MM.1S (cell line): ENCODE measurements around the gene CRIP2.

Experiments used
- DNase-seq: peaks from one replicate; pipeline ENCODE4 v3.0.0-alpha.2; 2015
- H2AFZ ChIP-seq: fragments of 300-600 bp; sonication (generic); 2 replicates; pipeline ENCODE4 v1.6.0; 2016; ENCODE audit warnings: antibody characterized with exemption, low read length
- H3F3A ChIP-seq: fragments of 300-600 bp; sonication (generic); 2 replicates; pipeline ENCODE4 v1.6.1; 2016; ENCODE audit warnings: mild to moderate bottlenecking, antibody characterized with exemption, low read length, moderate library complexity, mixed read lengths; ENCODE audit not compliant: insufficient read depth
- H3K27ac ChIP-seq: fragments of 300-600 bp; sonication (generic); 2 replicates; pipeline ENCODE4 v1.5.1; 2016; ENCODE audit warnings: mild to moderate bottlenecking, low read length
- H3K27me3 ChIP-seq: fragments of 300-600 bp; sonication (generic); replicated peaks from 2 replicates; pipeline ENCODE4 v1.6.0; 2016; ENCODE audit warnings: low read length; ENCODE audit not compliant: insufficient read depth
- H3K36me3 ChIP-seq: fragments of 300-600 bp; sonication (generic); replicated peaks from 2 replicates; pipeline ENCODE4 v1.6.1; 2016; ENCODE audit warnings: mild to moderate bottlenecking, low read length, mixed read lengths; ENCODE audit not compliant: insufficient read depth
- H3K4me1 ChIP-seq: fragments of 300-600 bp; sonication (generic); 2 replicates; pipeline ENCODE4 v1.6.1; 2016; ENCODE audit warnings: low read length, mixed read lengths
- H3K4me2 ChIP-seq: fragments of 300-600 bp; sonication (generic); 2 replicates; pipeline ENCODE4 v1.6.0; 2016; ENCODE audit warnings: low read depth, low read length
- H3K4me3 ChIP-seq: fragments of 300-600 bp; sonication (generic); 2 replicates; pipeline ENCODE4 v1.5.1; 2016; ENCODE audit warnings: low read length, mixed read lengths
- H3K79me2 ChIP-seq: fragments of 300-600 bp; sonication (generic); 2 replicates; pipeline ENCODE4 v1.6.1; 2016; ENCODE audit warnings: mixed run types, low read length, mixed read lengths
- H3K9ac ChIP-seq: fragments of 300-600 bp; sonication (generic); 2 replicates; pipeline ENCODE4 v1.6.1; 2016; ENCODE audit warnings: low read length, mixed read lengths
- H3K9me2 ChIP-seq: fragments of 300-600 bp; sonication (generic); replicated peaks from 2 replicates; pipeline ENCODE4 v1.6.1; 2016; ENCODE audit warnings: mild to moderate bottlenecking, low read length, mixed read lengths; ENCODE audit not compliant: insufficient read depth
- H3K9me3 ChIP-seq: fragments of 300-600 bp; sonication (generic); replicated peaks from 2 replicates; pipeline ENCODE4 v1.6.1; 2016; ENCODE audit warnings: mild to moderate bottlenecking, low read length, mixed read lengths; ENCODE audit not compliant: insufficient read depth
- H4K20me1 ChIP-seq: fragments of 300-600 bp; sonication (generic); 2 replicates; pipeline ENCODE4 v1.6.1; 2016; ENCODE audit warnings: mild to moderate bottlenecking, low read length, moderate library complexity, mixed read lengths; ENCODE audit not compliant: insufficient read depth
- CTCF ChIP-seq: fragments of 300-600 bp; sonication (generic); IDR thresholded peaks from 2 replicates; pipeline ENCODE4 v1.5.1; 2016; ENCODE audit warnings: antibody characterized with exemption, low read length, mixed read lengths
- EZH2 ChIP-seq: fragments of 300-600 bp; sonication (generic); optimal IDR thresholded peaks from 2 replicates; pipeline ENCODE3; 2017; ENCODE audit warnings: low read depth, mild to moderate bottlenecking, antibody characterized with exemption, low read length, mixed read lengths
- EZH2phosphoT487 ChIP-seq: fragments of 300-600 bp; sonication (generic); IDR thresholded peaks from 2 replicates; pipeline ENCODE4 v1.6.1; 2018; ENCODE audit warnings: antibody characterized with exemption, low read length

Gene CRIP2

DNA sequence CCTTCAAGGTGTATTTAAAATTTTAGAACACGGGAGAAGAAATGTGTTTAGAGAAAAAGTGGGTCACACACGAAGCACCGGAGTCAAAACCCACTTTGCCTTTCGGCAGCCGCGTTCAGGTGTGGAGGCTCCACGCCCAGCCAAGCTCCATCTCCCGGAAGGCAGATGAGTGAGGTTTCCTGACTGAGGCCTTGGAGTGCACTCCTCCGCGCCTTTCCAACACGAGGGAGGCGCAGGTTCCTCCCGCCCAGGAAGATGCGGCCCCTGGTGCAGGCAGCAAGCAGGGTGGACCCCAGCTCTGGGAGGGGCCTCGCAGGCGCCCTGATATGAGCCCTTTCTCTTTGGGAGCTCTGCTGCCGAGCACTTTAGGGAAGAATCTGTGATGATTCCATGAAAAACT, 32.5 kb upstream of the CRIP2 start:
- Histone ChIP-seq H3K4me3 (no peak overlapping the region), H4K20me1 (no peaks in the 10 kb centered on the region), H3F3A (no peaks in the 10 kb centered on the region), H3K4me1 (no peaks in the 10 kb centered on the region), H3K79me2 (peaks cover 10% of the 10 kb centered on the region), H3K9me3 (no peaks in the 10 kb centered on the region), H3K27me3 (no peaks in the 10 kb centered on the region), H3K9ac (no peak overlapping the region), H3K4me2 (no peak overlapping the region), H3K36me3 (no peaks in the 10 kb centered on the region), H3K9me2 (no peaks in the 10 kb centered on the region), H3K27ac (no peak overlapping the region), H2AFZ (no peak overlapping the region)
- no peak for DNase-seq
- TF ChIP-seq CTCF, result no peak
- TF ChIP-seq EZH2, result no peak
- no peak for TF ChIP-seq EZH2phosphoT487

- H3K27ac ChIP-seq, result no peak overlapping the region
- no peaks in the 10 kb centered on the region for H4K20me1 ChIP-seq
- peaks cover 3% of the 10 kb centered on the region for H3K79me2 ChIP-seq
- no peaks in the 10 kb centered on the region for H3K9me2 ChIP-seq
- no peaks in the 10 kb centered on the region for H3K9me3 ChIP-seq
- no peak overlapping the region for H3K9ac ChIP-seq
- no peak for DNase-seq
- no peaks in the 10 kb centered on the region for H3K36me3 ChIP-seq
- H3K4me3 ChIP-seq, result no peak overlapping the region
- no peak overlapping the region for H3K4me2 ChIP-seq
- no peak overlapping the region for H2AFZ ChIP-seq
- H3F3A ChIP-seq, result no peaks in the 10 kb centered on the region
- H3K4me1 ChIP-seq, result no peaks in the 10 kb centered on the region
- TF ChIP-seq EZH2, result no peak
- TF ChIP-seq EZH2phosphoT487, result no peak
- no peak for TF ChIP-seq CTCF
- no peaks in the 10 kb centered on the region for H3K27me3 ChIP-seq
These were observed 31.8 kb upstream of the CRIP2 start for GRCh38 chr14:105442834-105443233.

DNA sequence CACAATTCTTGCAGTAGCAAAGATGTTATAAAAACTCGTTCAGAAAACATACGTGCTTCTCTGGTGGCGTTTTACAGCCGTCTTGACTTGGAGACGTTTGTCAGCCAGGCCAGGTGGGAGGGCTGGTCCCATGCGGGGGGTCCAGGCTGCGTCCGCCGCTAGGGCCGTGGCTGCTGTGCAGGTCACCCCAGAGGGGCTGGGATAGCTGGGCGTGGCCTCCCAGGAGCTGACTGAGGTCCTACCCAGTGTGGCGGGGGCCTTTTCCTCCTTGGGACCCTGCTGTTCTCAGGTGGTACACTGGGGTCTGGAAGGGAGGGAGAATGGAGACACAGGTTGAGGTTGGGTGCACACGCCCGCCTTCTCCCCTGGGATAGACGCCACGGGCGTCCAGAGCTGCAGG, 29.8 kb upstream of the CRIP2 start:
- Histone ChIP-seq H3K9me2 (no peaks in the 10 kb centered on the region), H3K4me3 (no peak overlapping the region), H3K79me2 (no peaks in the 10 kb centered on the region), H3F3A (no peaks in the 10 kb centered on the region), H2AFZ (no peak overlapping the region), H3K36me3 (no peaks in the 10 kb centered on the region), H3K27ac (no peak overlapping the region), H3K9ac (no peak overlapping the region), H3K27me3 (no peaks in the 10 kb centered on the region), H3K9me3 (no peaks in the 10 kb centered on the region), H3K4me1 (no peaks in the 10 kb centered on the region), H4K20me1 (no peaks in the 10 kb centered on the region), H3K4me2 (no peak overlapping the region)
- no peak for DNase-seq
- no peak for TF ChIP-seq EZH2phosphoT487

DNA sequence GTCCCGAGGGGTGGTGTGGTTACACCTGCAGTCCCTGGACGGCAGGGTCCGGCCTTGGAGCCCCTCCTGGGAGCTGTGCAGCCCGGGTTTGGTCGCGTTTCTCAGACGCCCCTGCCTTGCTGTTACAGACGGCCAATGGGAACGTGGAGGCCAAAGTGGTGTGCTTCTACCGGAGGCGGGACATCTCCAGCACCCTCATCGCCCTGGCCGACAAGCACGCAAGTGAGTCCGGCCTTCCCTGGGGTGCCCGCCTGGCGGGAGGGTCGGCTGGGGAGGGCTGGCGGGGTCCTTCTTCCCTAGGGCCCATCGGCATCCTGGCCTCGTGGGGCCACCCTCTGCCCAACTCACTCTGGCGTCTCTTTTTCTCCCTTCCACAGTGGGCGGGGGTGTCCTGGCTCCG, 29.3 kb upstream of the CRIP2 start:
- no peaks in the 10 kb centered on the region for H3K36me3 ChIP-seq
- no peak overlapping the region for H3K4me3 ChIP-seq
- H4K20me1 ChIP-seq, result no peaks in the 10 kb centered on the region
- H3K9me3 ChIP-seq, result no peaks in the 10 kb centered on the region
- TF ChIP-seq CTCF (no peak), EZH2 (no peak), EZH2phosphoT487 (no peak)
- no peaks in the 10 kb centered on the region for H3K9me2 ChIP-seq
- H3F3A ChIP-seq, result no peaks in the 10 kb centered on the region
- H2AFZ ChIP-seq, result no peak overlapping the region
- H3K4me2 ChIP-seq, result no peak overlapping the region
- no peak for DNase-seq
- H3K9ac ChIP-seq, result no peak overlapping the region
- no peaks in the 10 kb centered on the region for H3K4me1 ChIP-seq
- no peak overlapping the region for H3K27ac ChIP-seq
- no peaks in the 10 kb centered on the region for H3K79me2 ChIP-seq
- H3K27me3 ChIP-seq, result no peaks in the 10 kb centered on the region
